ENCODE results near the gene CUX1. TPM values are rescaled to one million over a fixed set of nuclear protein-coding genes. Genes with fewer than 3 reads are reported as not detected.

CUX1 gene
- total RNA-seq, 1 donor from 2014 or later = 48.9 TPM

DNA sequence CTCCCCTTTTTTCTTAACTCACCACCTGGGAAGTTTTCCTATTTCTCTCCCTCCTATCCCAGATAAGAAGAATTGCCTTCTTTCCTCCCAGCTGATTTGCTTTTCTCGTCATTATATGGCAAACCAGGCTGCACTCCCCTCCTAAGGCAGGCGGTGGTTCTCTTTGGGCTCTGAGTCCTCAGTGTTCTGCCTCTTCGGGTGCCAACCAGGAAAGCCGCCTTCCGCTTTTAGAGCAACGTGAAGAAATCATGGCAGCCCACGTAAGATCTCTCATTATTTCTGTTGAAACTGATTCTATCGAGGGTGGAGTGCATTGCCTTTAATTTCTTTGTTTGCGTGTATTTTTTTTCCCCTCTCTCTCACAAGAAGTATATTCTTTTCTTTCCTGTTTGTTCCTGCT lies 141.9 kb downstream of the CUX1 start:
- DNase-seq = no peak

DNA sequence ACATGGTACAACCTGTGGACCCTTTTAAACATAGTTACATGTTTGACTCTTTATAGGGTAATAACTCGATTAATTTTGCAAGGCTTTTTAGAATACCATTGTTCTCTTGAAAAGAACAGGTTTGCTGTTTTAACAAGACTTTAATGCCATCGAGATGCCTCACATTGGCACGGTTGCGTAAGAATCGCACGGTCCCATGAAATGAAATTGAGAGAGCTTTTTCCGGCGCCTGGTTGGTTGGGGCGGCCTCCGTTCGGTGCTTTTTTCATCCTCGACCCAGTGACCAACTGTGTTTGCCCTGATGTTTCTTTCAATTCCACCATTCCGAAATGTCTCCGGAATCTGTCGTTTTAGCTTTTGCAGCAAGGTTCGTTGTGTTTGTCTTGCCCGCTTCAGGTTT lies 142.4 kb downstream of the CUX1 start:
- no peak for DNase-seq

DNA sequence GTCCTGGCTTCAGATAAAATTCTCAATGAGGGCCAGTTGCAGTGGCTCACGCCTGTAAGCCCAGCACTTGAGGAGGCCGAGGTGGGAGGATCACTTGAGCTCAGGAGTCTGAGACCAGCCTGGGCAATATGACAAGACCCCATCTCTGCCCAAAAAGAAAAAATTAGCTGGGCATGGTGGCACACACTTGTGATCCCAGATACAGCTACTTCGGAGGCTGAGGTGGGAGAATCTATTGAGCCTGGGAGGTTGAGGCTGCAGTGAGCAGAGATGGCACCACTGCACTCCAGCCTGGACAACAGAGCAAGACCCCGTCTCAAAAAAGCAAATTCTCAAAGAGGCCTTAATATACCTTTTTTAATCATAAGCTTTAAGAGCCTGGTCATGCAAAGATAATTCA lies 142.9 kb downstream of the CUX1 start:
- no peak for DNase-seq

DNA sequence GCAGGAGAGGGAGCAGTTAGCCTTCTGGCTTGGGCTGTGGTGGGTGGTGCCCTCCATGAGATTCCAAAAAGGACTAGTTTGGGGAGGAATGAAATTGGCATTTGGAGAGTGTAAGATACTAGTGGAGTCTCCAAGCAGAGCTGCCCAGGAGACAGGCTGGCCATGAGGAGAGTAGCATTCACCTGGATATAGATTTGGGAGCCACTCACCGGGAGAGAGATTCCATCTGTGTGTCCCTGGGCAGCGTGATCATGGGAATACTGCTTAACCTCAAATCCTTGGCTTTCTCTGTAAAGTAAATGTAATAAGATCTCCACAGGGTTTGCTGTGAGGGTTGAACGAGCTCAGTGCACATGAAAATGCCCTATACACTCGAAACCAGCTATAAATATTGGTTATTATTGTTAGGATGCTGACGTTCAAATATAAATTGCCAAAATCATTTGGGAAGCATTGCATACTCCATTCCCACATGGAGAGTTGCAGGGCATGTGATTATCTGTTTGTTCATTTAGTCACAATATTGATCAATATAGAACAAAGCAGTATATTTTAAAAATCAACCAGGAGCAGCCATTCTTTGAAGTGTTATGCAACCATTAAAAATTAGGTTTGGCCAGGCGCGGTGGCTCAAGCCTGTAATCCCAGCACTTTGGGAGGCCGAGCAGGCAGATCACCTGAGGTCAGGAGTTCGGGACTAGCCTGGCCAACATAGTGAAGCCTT lies 143.7 kb downstream of the CUX1 start:
- no peak for DNase-seq

DNA sequence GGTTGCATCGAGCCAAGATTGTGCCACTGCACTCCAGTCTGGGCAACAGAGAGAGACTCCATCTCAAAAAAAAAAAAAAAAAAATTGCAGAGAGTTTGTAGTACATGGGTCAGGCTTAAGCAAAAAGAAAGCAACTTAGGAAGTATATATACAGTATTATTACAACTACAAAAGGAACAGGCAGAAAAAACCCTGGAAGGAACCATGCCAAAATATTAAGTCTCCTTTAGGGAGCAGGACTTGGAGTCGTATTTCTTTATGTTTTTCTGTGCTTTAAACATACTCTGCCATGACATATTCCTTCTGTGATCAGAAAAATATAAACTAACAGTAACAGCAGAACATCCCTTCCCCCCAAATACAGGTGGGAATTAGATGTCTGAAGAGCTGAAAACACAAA lies 144.4 kb downstream of the CUX1 start:
- DNase-seq = no peak

DNA sequence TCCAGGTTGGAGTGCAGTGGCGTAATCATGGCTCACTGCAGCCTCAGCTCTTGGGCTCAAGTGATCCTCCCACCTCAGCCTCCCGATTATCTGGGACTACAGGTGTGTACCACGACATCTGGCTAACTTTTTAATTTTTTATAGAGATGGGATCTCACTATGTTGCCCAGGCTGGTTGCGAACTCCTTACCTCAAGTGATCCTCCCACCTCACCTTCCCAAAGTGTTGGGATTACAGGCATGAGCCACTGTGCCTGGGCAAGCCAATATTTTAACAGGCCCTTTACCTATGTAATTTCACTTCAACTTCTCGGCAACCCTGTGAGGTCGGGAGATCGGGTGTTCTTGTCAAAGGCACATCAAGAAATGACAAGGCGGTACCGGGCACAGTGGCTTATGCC lies 146.3 kb downstream of the CUX1 start:
- DNase-seq = no peak

DNA sequence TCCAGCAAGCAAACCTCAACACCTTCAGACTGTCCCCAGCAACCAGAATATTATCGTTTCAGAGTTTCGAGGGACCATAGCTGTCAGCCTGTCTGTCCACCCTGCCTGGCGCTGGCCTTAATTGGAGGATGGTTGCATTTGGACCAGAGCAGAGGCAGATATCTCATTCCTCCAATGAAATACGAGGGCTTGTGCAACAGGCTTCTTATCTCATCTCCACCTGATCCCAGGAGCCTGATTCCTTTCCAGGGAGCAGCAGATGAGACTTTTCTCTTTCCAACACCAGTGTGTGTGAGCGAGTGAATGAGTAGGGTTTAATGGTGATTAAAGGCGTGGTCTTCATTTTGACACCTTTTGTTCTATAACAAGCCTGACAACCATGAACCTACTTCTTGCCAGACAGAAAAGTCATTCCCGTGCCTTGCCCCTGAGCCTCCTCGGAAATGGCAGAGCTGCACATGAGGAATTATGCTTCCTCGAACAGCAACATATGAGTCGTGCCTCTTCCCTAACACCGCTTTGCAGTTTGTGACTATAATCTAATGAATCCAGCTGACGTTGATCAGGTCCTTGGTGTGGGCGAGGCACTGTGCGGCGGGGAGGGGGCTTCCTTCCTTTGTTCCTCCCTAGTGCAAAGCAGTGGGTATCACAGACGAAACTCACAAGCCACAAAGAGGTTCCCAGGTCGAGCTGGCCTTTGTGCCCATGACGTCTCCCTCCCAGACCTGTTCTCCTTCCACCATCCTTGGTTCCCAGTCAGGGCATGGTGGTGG lies 147.4 kb downstream of the CUX1 start:
- no peak for DNase-seq

DNA sequence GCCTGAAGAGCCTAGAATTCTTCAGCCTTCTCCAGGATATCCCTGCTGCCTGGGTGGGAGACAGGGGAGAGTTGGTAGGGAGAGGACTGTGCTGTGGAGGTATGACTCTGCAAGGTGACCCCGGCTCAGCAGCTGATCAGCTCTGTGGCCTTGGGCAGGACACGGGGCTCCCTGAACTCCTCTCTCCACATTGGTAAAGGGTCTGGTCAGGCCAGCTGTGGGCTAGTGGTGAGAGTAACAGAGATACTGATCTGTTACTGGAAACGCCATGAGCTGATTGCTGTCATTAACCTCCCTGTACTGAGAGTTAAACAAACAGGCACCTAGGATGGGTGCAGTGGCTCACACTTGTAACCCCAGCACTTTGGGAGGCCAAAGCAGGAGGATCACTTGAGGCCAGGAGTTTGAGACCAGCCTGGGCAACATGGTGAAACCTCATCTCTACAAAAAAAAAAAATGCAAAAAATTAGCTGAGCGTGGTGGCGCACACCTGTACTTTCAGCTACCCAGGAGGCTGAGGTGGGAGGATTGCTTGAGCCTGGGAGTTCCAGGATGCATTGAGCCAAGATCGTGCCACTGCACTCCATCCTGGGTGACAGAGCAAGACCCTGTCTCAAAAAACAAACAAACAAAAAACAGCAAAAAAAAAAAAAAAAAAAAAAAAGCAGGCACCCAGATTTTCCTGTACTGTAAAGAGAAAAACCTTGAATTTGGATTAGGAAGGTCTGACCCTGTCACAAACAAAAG lies 151.5 kb downstream of the CUX1 start:
- no peak for DNase-seq

DNA sequence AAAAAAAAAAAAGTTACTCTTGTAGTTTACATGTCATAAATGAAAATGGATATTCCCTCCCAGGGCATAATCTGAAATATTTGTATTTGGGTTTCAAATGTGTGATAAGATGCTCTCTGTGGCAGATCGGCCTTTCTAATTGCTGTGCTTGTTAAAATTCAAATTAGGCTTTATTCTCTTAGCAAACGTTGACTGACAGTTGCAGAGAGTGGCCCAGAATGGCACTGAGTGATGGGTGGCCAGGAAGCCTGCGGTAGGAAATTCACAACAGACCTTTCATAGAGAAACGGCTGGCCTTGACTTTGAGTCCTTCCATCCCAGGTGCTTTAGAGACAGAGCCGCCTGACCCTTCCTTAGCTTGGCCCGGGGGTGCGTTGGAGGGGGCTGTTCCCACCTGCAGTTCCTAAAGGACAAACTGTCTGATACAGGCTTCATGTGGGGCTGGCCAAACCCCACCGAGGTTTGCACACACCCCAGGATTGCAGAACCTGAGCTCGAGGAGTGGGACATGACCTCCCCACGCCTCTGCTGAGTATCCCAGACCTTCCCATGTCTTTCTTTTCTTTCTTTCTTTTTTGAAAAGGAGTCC lies 152.7 kb downstream of the CUX1 start:
- DNase-seq = no peak

DNA sequence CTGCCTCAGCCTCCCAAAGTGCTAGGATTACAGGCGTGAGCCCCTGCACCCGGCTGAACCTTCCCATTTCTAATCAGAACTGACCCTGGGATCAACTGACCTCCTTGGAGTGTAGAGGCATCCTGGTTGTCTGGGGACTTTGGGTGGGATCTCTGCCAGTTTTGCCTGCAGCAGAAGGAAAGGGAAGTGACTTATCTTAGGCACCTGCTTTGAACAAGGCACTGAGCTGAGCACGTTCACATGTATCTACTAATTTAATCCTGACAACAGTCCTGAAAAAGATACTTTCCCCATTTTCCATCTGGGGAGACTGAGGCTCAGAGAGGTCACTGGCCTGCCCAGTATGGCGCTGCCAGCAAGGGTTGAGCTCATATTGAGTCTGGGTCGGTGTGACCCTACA lies 153.4 kb downstream of the CUX1 start:
- no peak for DNase-seq

DNA sequence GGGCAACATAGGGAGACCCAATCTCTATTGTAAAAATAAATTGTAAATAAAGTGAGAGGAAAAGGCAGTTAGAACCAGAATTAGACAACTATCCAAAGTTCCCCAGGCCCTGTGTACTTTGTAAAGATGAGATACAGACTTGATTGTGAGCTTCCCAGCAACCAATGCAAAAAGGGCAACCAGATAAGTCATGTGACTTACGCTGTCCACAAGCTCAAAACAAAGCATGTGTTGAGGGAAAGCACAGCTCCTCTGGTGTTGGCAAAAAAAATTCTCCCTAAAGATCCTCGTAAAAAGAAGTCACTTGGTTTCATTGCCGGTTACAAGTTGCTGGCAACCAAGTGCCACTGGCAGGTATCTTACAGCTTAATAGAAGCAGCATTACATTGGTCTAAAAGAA lies 154.0 kb downstream of the CUX1 start:
- no peak for DNase-seq

DNA sequence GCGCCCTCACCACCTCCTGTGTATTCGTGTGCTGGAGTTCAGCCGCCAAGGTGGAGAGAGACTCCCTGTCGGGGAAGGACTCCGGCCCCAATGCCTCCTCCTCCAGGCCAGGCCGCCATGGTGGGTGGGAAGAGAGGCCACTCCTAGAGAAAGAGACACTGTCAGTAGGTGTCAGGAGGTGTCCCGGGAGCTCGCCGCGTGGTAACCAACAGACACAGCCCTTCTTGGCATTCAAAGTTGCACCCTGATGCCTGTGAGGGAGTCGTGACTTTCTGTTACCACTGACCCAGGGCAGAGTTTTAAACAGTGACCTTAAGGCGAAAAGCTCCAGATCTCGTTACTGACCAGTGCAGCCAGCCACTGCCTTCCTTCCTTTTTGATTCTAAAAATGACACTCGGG lies 155.2 kb downstream of the CUX1 start:
- DNase-seq = no peak

DNA sequence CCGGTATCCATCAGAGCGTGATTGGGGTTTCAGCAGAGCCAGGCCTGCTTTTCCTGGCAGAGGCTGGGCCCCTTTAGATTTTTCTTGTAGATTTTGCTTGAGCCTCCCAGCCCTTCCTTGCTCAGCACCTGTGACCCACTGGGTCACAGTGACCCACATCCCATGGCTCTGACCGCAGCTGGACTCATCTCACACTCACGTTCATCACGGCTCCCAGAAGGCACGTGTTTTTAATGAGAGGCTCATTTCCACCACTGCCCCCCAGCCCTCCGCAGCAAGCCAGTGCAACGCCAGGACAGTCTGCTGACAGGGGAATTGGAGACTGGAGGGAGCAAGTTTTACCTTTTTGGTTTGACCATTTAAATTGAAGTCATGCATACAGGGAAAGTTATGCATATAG lies 155.7 kb downstream of the CUX1 start:
- DNase-seq = no peak

DNA sequence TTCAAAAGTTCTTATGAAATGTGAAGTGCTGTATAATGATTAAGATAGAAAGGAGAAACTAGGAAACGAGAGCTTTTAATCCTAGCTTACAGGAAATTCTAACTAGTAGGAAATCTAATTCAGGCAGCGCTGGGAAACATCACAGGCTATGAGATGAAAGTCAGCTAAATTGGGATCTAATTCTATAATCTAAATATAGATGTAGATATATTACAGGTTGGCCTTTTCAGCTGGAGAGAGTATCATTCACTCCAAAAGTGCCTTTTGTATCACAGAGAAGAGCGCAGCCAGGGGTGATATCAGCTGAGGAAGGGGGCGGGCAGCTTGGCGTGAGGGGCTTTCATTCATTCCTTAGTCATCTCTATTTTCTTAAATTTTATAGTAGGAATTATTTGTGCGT lies 157.0 kb downstream of the CUX1 start:
- DNase-seq = no peak

DNA sequence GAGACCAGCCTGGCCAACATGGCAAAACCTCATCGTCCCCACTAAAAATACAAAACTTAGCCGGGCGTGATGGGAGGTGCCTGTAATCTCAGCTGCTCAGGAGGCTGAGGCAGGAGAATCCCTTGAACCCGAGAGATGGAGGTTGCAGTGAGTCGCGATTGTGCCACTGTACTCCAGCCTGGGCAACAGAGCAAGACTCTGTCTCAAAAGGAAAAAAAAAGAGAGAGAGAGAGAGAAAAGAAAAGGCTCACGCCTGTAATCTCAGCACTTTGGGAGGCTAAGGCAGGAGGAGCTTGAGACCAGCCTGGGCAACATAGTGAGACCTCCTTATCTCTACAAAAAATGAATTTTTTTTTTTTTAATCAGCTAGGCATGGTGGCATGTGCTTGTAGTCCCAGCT lies 157.6 kb downstream of the CUX1 start:
- no peak for DNase-seq

DNA sequence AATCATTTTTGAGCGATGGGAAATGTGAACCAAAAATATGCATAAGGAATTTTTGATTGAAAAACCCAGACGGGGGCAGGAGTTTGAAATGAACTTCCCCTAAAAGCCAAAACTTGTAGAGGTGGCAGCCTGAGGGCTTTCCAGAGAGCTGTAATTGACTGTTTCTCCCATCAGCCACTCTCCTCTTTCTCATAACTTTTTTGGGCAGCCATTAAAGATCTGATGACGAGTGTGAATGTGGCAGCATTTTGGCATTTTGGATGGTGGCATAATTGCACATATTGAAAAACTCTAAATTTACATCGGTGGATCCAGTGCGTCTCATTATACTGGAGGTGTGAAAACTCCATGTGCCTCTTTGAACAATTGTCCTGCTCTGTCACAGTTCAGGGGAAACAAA lies 159.0 kb downstream of the CUX1 start:
- no peak for DNase-seq

DNA sequence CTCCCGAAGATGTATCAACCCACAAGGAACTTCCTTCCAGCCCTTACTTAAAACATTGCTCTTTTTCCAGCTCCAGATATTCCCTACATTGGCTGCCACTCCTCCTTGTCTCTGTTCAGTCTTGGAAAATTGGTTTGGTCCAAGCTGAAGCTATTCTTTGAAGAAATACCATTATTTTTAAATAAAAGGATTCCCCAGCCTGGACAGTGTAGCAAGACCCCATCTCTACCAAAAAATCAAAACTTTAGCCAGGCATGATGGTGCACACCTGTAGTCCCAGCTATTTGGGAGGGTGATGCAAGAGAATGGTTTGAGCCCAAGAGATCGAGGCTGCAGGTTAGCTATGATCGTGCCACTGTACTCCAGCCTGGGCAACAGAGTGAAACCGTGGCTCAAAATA lies 159.8 kb downstream of the CUX1 start:
- no peak for DNase-seq

DNA sequence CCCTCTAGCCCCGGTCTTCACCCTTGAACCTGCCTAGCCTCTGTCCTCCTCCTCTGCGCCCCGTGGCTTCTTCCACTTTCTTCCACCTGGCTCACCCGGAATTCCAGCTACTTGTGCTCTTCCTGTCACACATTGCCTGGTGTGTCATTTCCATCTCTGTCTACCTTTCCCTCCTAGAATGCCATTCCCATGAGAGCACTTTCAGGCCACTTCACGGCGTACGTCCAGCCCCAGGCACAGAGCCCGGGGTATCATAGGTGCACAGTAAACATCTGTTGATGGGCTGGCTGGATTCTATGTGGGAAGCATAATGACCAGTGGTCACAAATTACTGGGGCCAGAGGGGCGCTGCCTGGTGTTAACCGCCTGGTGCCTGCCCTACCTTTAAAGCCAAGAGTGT lies 161.3 kb downstream of the CUX1 start:
- no peak for DNase-seq

DNA sequence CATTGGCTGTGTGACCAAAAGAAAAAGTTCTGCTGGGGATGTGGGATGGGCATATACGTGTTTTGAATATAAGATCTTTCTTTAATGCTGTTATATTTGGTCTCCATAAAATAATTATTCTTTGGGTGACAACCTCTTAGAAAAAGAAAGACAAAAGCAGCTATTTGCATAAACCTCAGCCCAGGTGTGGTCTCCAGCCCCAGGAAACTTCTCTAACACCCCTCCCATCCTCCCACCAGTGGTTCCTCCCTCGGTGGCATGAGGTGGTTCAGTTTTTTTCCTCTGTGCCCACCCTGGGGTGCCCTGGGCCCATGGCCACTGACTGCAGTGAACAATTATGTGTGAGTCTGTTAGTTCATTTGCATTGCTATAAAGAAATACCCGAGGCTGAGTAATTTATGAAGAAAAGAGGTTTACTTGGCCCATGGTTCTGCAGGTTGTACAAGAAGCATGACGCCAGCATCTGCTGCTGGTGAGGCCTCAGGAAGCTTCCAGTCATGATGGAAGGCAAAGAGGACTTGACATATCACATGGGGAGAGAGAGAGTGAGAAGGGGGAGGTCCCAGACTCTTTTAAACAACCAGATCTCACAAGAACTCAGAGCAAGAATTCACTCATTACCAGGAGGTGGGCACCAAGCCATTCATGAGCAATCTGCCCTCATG lies 165.9 kb downstream of the CUX1 start:
- DNase-seq = no peak

DNA sequence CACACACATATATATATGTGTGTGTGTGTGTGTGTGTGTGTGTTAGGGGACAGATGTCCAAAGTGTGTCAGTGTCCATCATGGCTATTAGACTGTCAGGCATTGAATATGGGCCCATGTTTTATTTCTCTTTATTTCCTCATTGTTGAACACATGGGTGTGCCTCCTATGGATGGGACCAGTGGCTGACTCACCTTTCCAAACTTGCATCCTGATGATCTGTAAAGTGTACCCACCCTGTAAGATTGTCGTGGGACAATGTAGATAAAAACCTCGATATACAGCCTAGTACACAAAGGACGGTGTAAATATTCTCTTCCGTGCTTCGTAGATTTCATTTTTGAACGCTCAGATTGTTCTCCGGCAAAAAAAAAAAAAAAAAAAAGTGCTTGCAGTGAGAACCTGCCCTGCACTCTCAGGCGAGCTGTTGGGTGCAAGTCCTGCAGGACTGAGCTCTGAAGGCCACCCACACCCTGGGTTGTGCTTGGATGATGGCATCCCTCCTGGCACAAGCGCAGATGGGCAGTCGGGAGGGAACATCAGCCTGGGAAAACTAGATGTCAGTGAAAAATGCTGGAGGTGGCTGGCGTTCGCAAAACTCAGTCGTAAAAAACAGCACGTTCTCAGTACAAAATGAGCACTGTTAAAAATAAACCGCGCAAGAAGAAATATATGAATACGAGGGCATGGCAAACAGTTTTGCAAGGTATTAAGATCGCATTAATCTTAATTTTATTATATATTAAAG lies 166.9 kb downstream of the CUX1 start:
- no peak for DNase-seq

DNA sequence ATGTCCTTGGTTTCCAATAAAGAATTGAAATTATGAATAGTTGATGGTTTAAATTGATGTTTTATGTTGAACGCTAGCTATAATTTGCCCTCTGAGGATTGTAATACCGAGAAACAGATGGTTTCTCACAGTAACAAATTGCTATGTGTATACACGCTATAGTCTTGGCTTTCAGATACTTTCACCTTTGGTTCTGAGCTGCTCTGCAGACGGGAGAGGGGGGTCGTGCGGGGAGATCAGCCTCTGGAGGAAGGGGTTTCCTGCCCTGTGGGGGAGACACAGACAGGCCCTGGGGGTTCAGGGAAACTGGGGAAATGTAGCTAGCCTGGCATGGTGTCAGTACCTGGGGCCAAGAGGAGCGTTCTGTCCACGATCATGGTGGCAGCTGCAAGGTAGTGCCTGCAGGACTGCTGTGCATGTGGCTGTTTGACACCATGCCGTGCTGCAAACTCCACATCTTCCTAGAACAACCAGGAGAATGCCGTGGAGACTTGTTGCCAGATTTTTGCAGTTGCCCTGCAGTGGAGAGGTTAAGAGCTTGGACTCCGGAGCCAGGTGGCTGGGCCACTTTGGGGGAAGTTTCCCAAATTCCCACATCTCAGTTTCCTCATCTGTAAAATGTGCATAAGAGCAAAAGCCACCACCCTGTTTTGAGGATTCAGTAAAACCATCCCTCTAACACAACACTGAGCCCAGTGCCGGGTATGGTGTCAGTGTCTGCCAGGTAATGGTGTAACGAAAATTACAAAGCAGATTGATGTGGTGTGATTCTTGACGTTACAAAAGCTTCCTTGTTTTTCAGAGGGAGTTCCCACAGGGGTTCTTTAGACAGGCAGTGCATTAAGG lies 167.9 kb downstream of the CUX1 start:
- peak; percentile 54 for DNase-seq

Measured in skin of body (tissue), 2 donors.